ENCODE results near the gene FBXL19. TPM values are rescaled to one million over a fixed set of nuclear protein-coding genes. Genes with fewer than 3 reads are reported as not detected.

FBXL19 gene
- total RNA-seq, 1 experiment from 2014 or later, result 84.3 TPM

DNA sequence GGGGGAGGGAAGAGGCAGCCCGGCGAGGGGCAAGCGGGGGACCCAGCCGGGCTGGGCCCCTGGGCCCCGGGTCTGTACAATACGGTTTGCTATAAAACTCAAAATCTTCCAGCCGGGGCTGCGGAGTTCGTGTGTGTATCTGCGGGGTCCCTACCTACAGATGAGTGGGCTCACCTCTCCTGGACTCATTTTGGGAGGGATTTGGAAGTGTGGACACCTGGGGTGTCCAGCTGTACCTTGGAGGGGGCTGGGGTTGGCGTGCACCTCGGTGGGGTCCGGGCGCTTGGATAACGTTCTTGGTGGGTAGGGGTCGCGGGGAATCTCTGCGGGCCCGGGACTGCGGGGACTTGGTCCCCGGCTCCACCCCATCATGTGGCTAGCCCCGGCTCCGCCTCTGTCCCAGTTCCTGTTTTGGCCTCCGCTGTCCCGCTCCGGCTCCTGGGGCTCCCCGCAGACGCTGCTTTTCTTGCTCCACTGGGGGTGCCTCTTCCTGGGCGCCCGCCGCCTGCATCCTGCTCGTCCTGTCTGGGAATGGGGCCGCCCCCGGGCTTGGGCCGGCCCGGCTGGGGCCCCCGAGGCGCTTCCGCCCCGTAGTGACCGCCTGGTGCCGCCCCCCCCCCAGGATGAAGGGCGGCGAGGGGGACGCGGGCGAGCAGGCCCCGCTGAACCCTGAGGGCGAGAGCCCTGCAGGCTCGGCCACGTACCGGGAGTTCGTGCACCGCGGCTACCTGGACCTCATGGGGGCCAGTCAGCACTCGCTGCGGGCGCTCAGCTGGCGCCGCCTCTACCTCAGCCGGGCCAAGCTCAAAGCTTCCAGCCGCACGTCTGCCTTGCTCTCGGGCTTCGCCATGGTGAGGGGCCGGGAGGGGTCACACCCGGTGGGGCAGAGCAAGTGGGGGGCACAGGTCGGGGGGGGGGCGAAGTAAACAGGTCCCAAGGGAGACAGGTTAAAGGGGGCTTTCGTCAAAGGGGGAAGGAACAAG lies 25.6 kb downstream of the FBXL19 start, which contains the start of gene ORAI3 (continued):
- TF ChIP-seq, protein P1, sequence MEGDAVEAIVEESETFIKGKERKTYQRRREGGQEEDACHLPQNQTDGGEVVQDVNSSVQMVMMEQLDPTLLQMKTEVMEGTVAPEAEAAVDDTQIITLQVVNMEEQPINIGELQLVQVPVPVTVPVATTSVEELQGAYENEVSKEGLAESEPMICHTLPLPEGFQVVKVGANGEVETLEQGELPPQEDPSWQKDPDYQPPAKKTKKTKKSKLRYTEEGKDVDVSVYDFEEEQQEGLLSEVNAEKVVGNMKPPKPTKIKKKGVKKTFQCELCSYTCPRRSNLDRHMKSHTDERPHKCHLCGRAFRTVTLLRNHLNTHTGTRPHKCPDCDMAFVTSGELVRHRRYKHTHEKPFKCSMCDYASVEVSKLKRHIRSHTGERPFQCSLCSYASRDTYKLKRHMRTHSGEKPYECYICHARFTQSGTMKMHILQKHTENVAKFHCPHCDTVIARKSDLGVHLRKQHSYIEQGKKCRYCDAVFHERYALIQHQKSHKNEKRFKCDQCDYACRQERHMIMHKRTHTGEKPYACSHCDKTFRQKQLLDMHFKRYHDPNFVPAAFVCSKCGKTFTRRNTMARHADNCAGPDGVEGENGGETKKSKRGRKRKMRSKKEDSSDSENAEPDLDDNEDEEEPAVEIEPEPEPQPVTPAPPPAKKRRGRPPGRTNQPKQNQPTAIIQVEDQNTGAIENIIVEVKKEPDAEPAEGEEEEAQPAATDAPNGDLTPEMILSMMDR (IDR thresholded peaks at IDR 0.05), result no peak
- no peak for TF ChIP-seq ZNF138 (CRISPR knock-in tag; conservative IDR thresholded peaks at IDR 0.05)
- TF ChIP-seq, protein P2, sequence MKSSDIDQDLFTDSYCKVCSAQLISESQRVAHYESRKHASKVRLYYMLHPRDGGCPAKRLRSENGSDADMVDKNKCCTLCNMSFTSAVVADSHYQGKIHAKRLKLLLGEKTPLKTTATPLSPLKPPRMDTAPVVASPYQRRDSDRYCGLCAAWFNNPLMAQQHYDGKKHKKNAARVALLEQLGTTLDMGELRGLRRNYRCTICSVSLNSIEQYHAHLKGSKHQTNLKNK (CRISPR knock-in tag; IDR thresholded peaks at IDR 0.05), result peak; percentile 95
- TF ChIP-seq NFYB (CRISPR knock-in tag; conservative IDR thresholded peaks at IDR 0.05; ENCODE audit: low read depth), result no peak
- no peak for TF ChIP-seq ZNF232 (CRISPR knock-in tag; IDR thresholded peaks at IDR 0.05)
- no peak for TF ChIP-seq SOX15 (CRISPR knock-in tag; IDR thresholded peaks at IDR 0.05)
- TF ChIP-seq, protein P3, sequence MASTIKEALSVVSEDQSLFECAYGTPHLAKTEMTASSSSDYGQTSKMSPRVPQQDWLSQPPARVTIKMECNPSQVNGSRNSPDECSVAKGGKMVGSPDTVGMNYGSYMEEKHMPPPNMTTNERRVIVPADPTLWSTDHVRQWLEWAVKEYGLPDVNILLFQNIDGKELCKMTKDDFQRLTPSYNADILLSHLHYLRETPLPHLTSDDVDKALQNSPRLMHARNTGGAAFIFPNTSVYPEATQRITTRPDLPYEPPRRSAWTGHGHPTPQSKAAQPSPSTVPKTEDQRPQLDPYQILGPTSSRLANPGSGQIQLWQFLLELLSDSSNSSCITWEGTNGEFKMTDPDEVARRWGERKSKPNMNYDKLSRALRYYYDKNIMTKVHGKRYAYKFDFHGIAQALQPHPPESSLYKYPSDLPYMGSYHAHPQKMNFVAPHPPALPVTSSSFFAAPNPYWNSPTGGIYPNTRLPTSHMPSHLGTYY (CRISPR knock-in tag; IDR thresholded peaks at IDR 0.05), result 0 out of 2 replicates have a peak, but pooled peaks have one; percentile 54
- TF ChIP-seq, protein P4, sequence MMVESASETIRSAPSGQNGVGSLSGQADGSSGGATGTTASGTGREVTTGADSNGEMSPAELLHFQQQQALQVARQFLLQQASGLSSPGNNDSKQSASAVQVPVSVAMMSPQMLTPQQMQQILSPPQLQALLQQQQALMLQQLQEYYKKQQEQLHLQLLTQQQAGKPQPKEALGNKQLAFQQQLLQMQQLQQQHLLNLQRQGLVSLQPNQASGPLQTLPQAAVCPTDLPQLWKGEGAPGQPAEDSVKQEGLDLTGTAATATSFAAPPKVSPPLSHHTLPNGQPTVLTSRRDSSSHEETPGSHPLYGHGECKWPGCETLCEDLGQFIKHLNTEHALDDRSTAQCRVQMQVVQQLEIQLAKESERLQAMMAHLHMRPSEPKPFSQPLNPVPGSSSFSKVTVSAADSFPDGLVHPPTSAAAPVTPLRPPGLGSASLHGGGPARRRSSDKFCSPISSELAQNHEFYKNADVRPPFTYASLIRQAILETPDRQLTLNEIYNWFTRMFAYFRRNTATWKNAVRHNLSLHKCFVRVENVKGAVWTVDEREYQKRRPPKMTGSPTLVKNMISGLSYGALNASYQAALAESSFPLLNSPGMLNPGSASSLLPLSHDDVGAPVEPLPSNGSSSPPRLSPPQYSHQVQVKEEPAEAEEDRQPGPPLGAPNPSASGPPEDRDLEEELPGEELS (CRISPR knock-in tag; IDR thresholded peaks at IDR 0.05), result no peak
- TF ChIP-seq, protein P5, sequence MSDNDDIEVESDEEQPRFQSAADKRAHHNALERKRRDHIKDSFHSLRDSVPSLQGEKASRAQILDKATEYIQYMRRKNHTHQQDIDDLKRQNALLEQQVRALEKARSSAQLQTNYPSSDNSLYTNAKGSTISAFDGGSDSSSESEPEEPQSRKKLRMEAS (CRISPR knock-in tag; IDR thresholded peaks at IDR 0.05), result no peak
- no peak for TF ChIP-seq ZNF671 (CRISPR knock-in tag; IDR thresholded peaks at IDR 0.05)
- TF ChIP-seq, protein P6, sequence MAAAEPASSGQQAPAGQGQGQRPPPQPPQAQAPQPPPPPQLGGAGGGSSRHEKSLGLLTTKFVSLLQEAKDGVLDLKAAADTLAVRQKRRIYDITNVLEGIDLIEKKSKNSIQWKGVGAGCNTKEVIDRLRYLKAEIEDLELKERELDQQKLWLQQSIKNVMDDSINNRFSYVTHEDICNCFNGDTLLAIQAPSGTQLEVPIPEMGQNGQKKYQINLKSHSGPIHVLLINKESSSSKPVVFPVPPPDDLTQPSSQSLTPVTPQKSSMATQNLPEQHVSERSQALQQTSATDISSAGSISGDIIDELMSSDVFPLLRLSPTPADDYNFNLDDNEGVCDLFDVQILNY (CRISPR knock-in tag; IDR thresholded peaks at IDR 0.05), result no peak
- no peak for TF ChIP-seq IRF2 (CRISPR knock-in tag; IDR thresholded peaks at IDR 0.05; ENCODE audit: borderline replicate concordance, low read depth)
- TF ChIP-seq ZNF416 (CRISPR knock-in tag; IDR thresholded peaks at IDR 0.05), result no peak
- TF ChIP-seq ZNF423 (CRISPR knock-in tag; IDR thresholded peaks at IDR 0.05), result peak; percentile 85
- TF ChIP-seq, protein P7, sequence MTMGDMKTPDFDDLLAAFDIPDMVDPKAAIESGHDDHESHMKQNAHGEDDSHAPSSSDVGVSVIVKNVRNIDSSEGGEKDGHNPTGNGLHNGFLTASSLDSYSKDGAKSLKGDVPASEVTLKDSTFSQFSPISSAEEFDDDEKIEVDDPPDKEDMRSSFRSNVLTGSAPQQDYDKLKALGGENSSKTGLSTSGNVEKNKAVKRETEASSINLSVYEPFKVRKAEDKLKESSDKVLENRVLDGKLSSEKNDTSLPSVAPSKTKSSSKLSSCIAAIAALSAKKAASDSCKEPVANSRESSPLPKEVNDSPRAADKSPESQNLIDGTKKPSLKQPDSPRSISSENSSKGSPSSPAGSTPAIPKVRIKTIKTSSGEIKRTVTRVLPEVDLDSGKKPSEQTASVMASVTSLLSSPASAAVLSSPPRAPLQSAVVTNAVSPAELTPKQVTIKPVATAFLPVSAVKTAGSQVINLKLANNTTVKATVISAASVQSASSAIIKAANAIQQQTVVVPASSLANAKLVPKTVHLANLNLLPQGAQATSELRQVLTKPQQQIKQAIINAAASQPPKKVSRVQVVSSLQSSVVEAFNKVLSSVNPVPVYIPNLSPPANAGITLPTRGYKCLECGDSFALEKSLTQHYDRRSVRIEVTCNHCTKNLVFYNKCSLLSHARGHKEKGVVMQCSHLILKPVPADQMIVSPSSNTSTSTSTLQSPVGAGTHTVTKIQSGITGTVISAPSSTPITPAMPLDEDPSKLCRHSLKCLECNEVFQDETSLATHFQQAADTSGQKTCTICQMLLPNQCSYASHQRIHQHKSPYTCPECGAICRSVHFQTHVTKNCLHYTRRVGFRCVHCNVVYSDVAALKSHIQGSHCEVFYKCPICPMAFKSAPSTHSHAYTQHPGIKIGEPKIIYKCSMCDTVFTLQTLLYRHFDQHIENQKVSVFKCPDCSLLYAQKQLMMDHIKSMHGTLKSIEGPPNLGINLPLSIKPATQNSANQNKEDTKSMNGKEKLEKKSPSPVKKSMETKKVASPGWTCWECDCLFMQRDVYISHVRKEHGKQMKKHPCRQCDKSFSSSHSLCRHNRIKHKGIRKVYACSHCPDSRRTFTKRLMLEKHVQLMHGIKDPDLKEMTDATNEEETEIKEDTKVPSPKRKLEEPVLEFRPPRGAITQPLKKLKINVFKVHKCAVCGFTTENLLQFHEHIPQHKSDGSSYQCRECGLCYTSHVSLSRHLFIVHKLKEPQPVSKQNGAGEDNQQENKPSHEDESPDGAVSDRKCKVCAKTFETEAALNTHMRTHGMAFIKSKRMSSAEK (CRISPR knock-in tag; IDR thresholded peaks at IDR 0.05; ENCODE audit: borderline replicate concordance), result no peak
- no peak for TF ChIP-seq HMGA2 (CRISPR knock-in tag; IDR thresholded peaks at IDR 0.05)
- TF ChIP-seq JAZF1 (CRISPR knock-in tag; IDR thresholded peaks at IDR 0.05), result no peak
- TF ChIP-seq MXD4 (CRISPR knock-in tag; IDR thresholded peaks at IDR 0.05; ENCODE audit: borderline replicate concordance), result no peak
- no peak for TF ChIP-seq ZNF219 (CRISPR knock-in tag; IDR thresholded peaks at IDR 0.05; ENCODE audit: borderline replicate concordance)
- TF ChIP-seq, protein P8, sequence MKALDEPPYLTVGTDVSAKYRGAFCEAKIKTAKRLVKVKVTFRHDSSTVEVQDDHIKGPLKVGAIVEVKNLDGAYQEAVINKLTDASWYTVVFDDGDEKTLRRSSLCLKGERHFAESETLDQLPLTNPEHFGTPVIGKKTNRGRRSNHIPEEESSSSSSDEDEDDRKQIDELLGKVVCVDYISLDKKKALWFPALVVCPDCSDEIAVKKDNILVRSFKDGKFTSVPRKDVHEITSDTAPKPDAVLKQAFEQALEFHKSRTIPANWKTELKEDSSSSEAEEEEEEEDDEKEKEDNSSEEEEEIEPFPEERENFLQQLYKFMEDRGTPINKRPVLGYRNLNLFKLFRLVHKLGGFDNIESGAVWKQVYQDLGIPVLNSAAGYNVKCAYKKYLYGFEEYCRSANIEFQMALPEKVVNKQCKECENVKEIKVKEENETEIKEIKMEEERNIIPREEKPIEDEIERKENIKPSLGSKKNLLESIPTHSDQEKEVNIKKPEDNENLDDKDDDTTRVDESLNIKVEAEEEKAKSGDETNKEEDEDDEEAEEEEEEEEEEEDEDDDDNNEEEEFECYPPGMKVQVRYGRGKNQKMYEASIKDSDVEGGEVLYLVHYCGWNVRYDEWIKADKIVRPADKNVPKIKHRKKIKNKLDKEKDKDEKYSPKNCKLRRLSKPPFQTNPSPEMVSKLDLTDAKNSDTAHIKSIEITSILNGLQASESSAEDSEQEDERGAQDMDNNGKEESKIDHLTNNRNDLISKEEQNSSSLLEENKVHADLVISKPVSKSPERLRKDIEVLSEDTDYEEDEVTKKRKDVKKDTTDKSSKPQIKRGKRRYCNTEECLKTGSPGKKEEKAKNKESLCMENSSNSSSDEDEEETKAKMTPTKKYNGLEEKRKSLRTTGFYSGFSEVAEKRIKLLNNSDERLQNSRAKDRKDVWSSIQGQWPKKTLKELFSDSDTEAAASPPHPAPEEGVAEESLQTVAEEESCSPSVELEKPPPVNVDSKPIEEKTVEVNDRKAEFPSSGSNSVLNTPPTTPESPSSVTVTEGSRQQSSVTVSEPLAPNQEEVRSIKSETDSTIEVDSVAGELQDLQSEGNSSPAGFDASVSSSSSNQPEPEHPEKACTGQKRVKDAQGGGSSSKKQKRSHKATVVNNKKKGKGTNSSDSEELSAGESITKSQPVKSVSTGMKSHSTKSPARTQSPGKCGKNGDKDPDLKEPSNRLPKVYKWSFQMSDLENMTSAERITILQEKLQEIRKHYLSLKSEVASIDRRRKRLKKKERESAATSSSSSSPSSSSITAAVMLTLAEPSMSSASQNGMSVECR (CRISPR knock-in tag; IDR thresholded peaks at IDR 0.05; ENCODE audit: borderline replicate concordance), result no peak
- TF ChIP-seq, protein P9, sequence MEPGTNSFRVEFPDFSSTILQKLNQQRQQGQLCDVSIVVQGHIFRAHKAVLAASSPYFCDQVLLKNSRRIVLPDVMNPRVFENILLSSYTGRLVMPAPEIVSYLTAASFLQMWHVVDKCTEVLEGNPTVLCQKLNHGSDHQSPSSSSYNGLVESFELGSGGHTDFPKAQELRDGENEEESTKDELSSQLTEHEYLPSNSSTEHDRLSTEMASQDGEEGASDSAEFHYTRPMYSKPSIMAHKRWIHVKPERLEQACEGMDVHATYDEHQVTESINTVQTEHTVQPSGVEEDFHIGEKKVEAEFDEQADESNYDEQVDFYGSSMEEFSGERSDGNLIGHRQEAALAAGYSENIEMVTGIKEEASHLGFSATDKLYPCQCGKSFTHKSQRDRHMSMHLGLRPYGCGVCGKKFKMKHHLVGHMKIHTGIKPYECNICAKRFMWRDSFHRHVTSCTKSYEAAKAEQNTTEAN (CRISPR knock-in tag; IDR thresholded peaks at IDR 0.05), result no peak

Measured in WTC11 (cell line).